Osteoblast (primary cell): ENCODE results near the gene PYCR2. TPM values are rescaled to one million over a fixed set of nuclear protein-coding genes. Genes with fewer than 3 reads are reported as not detected.

Source experiments
- DNase-seq: peaks from one replicate; pipeline ENCODE4 v3.0.0; 2011; ENCODE audit warnings: low spot score, mixed read lengths; ENCODE audit not compliant: insufficient read length; ENCODE audit errors: missing footprints
- H2AFZ ChIP-seq: 2 replicates; pipeline ENCODE4 v1.6.0; 2011; ENCODE audit warnings: mild to moderate bottlenecking, low read length
- H3K27ac ChIP-seq: 2 replicates; pipeline ENCODE4 v1.5.1; 2011; ENCODE audit warnings: mild to moderate bottlenecking, low read depth, low read length, moderate library complexity
- H3K27me3 ChIP-seq: 2 replicates; pipeline ENCODE4 v1.6.0; 2012; ENCODE audit warnings: mild to moderate bottlenecking, control low read depth, inconsistent platforms, low read length, moderate library complexity; ENCODE audit not compliant: insufficient read depth
- H3K36me3 ChIP-seq: 2 replicates; pipeline ENCODE4 v1.5.1; 2011; ENCODE audit warnings: mild to moderate bottlenecking, low read length, control low read depth, moderate library complexity; ENCODE audit not compliant: insufficient read depth
- H3K4me1 ChIP-seq: 2 replicates; pipeline ENCODE4 v1.5.1; 2011; ENCODE audit warnings: mild to moderate bottlenecking, low read length, control low read depth, moderate library complexity; ENCODE audit not compliant: insufficient read depth
- H3K4me2 ChIP-seq: 2 replicates; pipeline ENCODE4 v1.6.0; 2011; ENCODE audit warnings: mild to moderate bottlenecking, low read length; ENCODE audit not compliant: insufficient read depth
- H3K4me3 ChIP-seq: fragments of 200-600 bp; sonication (generic); 3 replicates; pipeline ENCODE4 v1.5.1; 2012; ENCODE audit warnings: mild to moderate bottlenecking, low read length, inconsistent platforms; ENCODE audit not compliant: insufficient read depth
- H3K79me2 ChIP-seq: 2 replicates; pipeline ENCODE4 v1.6.0; 2012; ENCODE audit warnings: mild to moderate bottlenecking, low read length, control low read depth, inconsistent platforms; ENCODE audit not compliant: insufficient read depth
- H3K9me3 ChIP-seq: 2 replicates; pipeline ENCODE4 v1.5.1; 2011; ENCODE audit warnings: low read depth, low read length, control low read depth
- H4K20me1 ChIP-seq: 2 replicates; pipeline ENCODE4 v1.6.0; 2012; ENCODE audit warnings: mild to moderate bottlenecking, low read length, control low read depth; ENCODE audit not compliant: insufficient read depth
- CTCF ChIP-seq: IDR thresholded peaks from 2 replicates; pipeline ENCODE4 v1.5.1; 2011; ENCODE audit warnings: mild to moderate bottlenecking, low read depth, low read length, moderate library complexity; ENCODE audit errors: extremely low read depth
- total RNA-seq: library from RNA; depleted of rRNA; stranded (reverse); fragments of >200 nt; gene quantifications from 2 replicates; pipeline ENCODE4 v1.2.3, GENCODE V29; 2012

Gene PYCR2
- total RNA-seq, 1 donor, result 29.0 TPM

- no peaks in the 10 kb centered on the region for H3K9me3 ChIP-seq
- H3K4me2 ChIP-seq, result no peak overlapping the region
- no peaks in the 10 kb centered on the region for H4K20me1 ChIP-seq
- H2AFZ ChIP-seq, result no peak overlapping the region
- no peaks in the 10 kb centered on the region for H3K27me3 ChIP-seq
- peaks cover 11% of the 10 kb centered on the region for H3K4me1 ChIP-seq
- no peak for TF ChIP-seq CTCF
- no peak overlapping the region for H3K27ac ChIP-seq
- peak; percentile 80 for DNase-seq
- no peak overlapping the region for H3K4me3 ChIP-seq
- no peaks in the 10 kb centered on the region for H3K36me3 ChIP-seq
- H3K79me2 ChIP-seq, result peaks cover 10% of the 10 kb centered on the region
Observed at GRCh38 chr1:225886159-225887029, 37.7 kb downstream of the PYCR2 start.

GRCh38 chr1:225885336-225885735, 38.7 kb downstream of the PYCR2 start:
- TF ChIP-seq CTCF, result no peak
- H2AFZ ChIP-seq, result no peak overlapping the region
- DNase-seq, result no peak
- H3K79me2 ChIP-seq, result peaks cover 20% of the 10 kb centered on the region
- peaks cover 5% of the 10 kb centered on the region for H4K20me1 ChIP-seq
- peaks cover 18% of the 10 kb centered on the region for H3K4me1 ChIP-seq
- no peaks in the 10 kb centered on the region for H3K27me3 ChIP-seq
- no peak overlapping the region for H3K4me2 ChIP-seq
- H3K27ac ChIP-seq, result no peak overlapping the region
- H3K9me3 ChIP-seq, result no peaks in the 10 kb centered on the region
- H3K4me3 ChIP-seq, result no peak overlapping the region
- H3K36me3 ChIP-seq, result no peaks in the 10 kb centered on the region

GRCh38 chr1:225883616-225884265, 40.3 kb downstream of the PYCR2 start:
- no peaks in the 10 kb centered on the region for H3K36me3 ChIP-seq
- H3K4me1 ChIP-seq, result peaks cover 16% of the 10 kb centered on the region
- no peak for TF ChIP-seq CTCF
- no peak overlapping the region for H2AFZ ChIP-seq
- peaks cover 35% of the 10 kb centered on the region for H3K79me2 ChIP-seq
- DNase-seq, result peak; percentile 51
- H3K27me3 ChIP-seq, result no peaks in the 10 kb centered on the region
- peak overlapping the region; percentile 95 for H3K4me2 ChIP-seq
- H3K4me3 ChIP-seq, result no peak overlapping the region
- H3K27ac ChIP-seq, result no peak overlapping the region
- peaks cover 14% of the 10 kb centered on the region for H4K20me1 ChIP-seq
- no peaks in the 10 kb centered on the region for H3K9me3 ChIP-seq
